Measurements from ENCODE around the gene TNFAIP8L3.

Gene TNFAIP8L3

DNA sequence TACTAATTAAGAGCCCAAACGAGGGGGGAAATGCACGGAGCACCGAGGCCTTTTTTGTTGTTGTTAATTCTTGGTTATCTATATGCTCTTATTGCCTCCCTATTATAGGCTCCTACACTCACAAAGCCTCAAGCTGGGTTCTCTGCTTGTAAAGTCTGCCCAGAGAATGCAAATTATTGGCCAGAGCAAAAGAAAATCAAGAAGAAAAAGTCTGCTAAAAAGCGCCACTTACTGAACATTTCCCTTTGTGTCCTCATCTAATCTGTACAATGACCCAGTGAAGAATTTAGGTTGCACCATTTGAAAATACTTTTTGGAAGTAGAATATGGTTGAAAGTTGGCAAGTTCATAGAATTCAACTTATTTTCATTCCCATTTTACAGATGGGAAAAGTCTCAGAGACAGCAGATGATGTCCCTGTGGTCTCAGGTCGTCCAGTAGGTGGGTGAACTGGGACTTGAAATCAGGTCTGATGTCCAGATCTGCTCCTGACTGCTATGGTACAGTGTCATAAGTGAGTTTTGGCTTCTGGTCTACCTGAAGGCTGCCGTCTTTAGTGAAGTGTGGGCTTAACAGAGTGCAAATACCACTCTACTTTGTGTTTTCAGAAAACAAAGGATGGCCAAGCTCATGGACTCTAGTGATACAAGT is 1.1 kb upstream of the TNFAIP8L3 start:
- Mint-ChIP-seq H3K27ac (no peak overlapping the region), H3K4me1 (no peaks in the 10 kb centered on the region), H3K27me3 (ENCODE audit: low read depth) (peaks cover 93% of the 10 kb centered on the region), H3K36me3 (ENCODE audit: low read depth) (no peaks in the 10 kb centered on the region), H3K9me3 (no peaks in the 10 kb centered on the region), H3K4me3 (peak overlapping the region; percentile 79 to 87 (median 81))
- TF ChIP-seq, protein P1, sequence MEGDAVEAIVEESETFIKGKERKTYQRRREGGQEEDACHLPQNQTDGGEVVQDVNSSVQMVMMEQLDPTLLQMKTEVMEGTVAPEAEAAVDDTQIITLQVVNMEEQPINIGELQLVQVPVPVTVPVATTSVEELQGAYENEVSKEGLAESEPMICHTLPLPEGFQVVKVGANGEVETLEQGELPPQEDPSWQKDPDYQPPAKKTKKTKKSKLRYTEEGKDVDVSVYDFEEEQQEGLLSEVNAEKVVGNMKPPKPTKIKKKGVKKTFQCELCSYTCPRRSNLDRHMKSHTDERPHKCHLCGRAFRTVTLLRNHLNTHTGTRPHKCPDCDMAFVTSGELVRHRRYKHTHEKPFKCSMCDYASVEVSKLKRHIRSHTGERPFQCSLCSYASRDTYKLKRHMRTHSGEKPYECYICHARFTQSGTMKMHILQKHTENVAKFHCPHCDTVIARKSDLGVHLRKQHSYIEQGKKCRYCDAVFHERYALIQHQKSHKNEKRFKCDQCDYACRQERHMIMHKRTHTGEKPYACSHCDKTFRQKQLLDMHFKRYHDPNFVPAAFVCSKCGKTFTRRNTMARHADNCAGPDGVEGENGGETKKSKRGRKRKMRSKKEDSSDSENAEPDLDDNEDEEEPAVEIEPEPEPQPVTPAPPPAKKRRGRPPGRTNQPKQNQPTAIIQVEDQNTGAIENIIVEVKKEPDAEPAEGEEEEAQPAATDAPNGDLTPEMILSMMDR (IDR thresholded peaks at IDR 0.05; ENCODE audit: unreplicated experiment in 3 of 3) = no peak

DNA sequence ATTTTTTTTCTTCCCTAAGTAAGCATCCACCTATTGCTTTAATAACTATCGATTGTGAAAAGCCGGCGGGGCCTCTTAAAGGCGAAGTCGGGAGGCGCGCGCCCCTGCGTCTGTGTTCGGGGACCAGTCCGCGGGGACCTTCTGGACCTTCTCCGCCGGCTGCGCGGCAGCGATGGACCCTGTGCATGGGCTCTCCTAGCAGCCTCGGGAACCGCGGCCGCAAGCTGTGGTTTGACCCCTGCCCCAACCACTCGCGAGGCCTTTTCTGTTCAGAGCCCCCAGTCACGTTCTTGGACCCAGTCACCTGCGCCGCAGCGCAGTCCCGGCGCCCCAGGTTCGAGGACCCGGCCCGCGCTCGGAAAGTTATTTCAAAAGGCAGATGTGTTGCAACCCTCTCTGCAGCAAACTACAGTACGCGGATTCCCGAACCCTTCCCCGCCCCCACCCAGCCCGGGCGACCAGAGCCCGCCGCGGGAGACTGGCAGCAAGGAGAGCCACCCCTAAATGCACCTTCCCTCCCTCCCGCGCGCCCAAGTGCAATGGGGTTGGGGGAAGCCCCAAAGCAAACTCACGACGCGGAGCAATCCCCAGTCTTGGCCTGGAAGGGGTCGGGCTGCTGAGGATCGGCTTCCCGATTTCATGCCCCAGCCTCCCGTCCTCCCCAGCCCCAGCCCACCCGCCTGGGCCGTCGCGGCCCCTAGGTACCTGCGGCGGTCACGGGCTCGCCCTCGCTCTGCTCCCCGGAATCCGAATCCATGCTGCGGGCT is 684 bp downstream of the TNFAIP8L3 start:
- Mint-ChIP-seq H3K36me3 (ENCODE audit: low read depth) (no peaks in the 10 kb centered on the region), H3K9me3 (no peaks in the 10 kb centered on the region), H3K4me3 (peak overlapping the region; percentile 81 to 83 (median 82)), H3K27me3 (ENCODE audit: low read depth) (peaks cover 94% of the 10 kb centered on the region), H3K4me1 (no peaks in the 10 kb centered on the region), H3K27ac (no peak overlapping the region)
- TF ChIP-seq, protein P1 (IDR thresholded peaks at IDR 0.05; ENCODE audit: unreplicated experiment in 3 of 3) = no peak

DNA sequence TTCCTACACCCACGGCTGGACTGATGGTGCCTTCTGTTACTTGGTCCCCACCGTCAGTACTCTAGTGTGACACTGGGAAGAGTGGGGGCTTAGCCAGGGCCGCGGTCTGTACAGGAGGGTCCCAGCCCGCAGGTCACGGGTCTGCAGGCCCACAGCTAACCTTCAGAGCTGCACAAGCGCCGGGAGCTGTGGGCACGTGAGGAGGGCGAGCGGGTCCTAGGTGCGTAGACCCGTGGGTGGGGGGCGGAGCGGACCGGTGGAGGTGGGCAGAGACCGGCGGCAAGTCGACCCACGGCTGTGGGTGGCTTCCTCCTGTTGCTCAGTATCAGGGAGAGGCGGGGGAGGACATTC is 1.2 kb downstream of the TNFAIP8L3 start:
- TF ChIP-seq, protein P1 (IDR thresholded peaks at IDR 0.05; ENCODE audit: unreplicated experiment in 3 of 3) = no peak
- Mint-ChIP-seq H3K36me3 (ENCODE audit: low read depth) (no peaks in the 10 kb centered on the region), H3K4me1 (no peaks in the 10 kb centered on the region)

DNA sequence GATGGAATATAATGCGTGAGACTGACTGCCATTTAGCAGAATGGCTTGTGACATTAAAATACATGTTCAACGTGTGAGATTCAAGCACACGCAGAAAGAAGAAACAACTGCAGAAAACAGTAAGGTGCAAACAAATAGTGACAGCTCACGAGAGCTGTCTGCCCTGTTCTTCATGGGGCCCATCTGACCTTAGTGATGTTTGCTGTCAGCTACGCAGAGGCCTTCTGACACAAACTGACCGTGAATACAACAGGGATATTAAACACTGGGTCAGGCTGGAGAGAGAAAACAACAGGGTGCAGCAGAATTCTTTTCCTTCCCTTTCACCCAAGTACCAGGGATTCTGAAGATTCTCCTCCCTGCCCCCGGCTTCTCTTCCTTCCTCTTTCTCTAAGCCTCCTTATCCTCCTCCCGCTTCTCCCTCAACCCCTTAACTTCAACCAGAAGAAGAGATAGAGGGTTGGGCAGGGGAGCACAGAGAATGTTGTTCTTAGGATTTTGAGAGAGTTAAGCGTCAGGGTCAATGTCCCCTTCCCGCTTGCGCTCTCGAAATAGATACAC is 2.1 kb downstream of the TNFAIP8L3 start:
- Mint-ChIP-seq H3K4me3 (peak overlapping the region; percentile 36 to 72 (median 40)), H3K36me3 (ENCODE audit: low read depth) (no peaks in the 10 kb centered on the region), H3K27ac (no peak overlapping the region), H3K4me1 (no peaks in the 10 kb centered on the region), H3K27me3 (ENCODE audit: low read depth) (peaks cover 91% of the 10 kb centered on the region), H3K9me3 (no peaks in the 10 kb centered on the region)
- TF ChIP-seq, protein P1 (IDR thresholded peaks at IDR 0.05; ENCODE audit: unreplicated experiment in 3 of 3) = no peak

More for the DNA sequence above, 1.2 kb downstream of the TNFAIP8L3 start:
- H3K27ac Mint-ChIP-seq = no peak overlapping the region
- no peaks in the 10 kb centered on the region for H3K9me3 Mint-ChIP-seq
- peaks cover 94% of the 10 kb centered on the region for H3K27me3 Mint-ChIP-seq (ENCODE audit: low read depth)
- H3K4me3 Mint-ChIP-seq = peak overlapping the region; percentile 81 to 83 (median 82)

DNA sequence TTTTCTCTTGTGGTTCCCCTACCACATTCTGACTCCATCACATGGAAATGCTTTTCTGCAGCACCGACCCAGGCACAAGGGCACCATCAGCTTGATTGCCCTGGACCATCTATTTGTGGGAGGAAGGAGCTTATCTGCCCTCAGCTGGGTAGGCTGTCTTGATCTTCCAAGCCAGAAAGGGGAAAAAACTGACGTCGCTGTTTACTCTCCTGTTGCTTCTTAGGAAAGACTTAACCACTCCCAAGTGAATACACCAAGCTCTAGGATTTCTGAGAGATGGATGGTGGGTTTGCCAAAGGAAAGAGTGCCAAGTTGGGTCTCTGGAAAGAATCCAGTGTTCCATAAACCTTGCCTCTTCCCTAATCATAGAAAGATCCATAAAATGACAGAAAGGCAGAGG is 4.0 kb downstream of the TNFAIP8L3 start:
- H3K27me3 Mint-ChIP-seq (ENCODE audit: low read depth) = peaks cover 78% of the 10 kb centered on the region
- no peaks in the 10 kb centered on the region for H3K4me1 Mint-ChIP-seq
- H3K36me3 Mint-ChIP-seq (ENCODE audit: low read depth) = no peaks in the 10 kb centered on the region
- H3K9me3 Mint-ChIP-seq = no peaks in the 10 kb centered on the region
- H3K27ac Mint-ChIP-seq = no peak overlapping the region
- TF ChIP-seq, protein P1 (IDR thresholded peaks at IDR 0.05; ENCODE audit: unreplicated experiment in 3 of 3) = no peak
- peak overlapping the region in 1 of 3 experiments; percentile 8 for H3K4me3 Mint-ChIP-seq

Measured in nephron (organoid).